ENCODE data around the gene ZNF408.

Gene ZNF408

DNA sequence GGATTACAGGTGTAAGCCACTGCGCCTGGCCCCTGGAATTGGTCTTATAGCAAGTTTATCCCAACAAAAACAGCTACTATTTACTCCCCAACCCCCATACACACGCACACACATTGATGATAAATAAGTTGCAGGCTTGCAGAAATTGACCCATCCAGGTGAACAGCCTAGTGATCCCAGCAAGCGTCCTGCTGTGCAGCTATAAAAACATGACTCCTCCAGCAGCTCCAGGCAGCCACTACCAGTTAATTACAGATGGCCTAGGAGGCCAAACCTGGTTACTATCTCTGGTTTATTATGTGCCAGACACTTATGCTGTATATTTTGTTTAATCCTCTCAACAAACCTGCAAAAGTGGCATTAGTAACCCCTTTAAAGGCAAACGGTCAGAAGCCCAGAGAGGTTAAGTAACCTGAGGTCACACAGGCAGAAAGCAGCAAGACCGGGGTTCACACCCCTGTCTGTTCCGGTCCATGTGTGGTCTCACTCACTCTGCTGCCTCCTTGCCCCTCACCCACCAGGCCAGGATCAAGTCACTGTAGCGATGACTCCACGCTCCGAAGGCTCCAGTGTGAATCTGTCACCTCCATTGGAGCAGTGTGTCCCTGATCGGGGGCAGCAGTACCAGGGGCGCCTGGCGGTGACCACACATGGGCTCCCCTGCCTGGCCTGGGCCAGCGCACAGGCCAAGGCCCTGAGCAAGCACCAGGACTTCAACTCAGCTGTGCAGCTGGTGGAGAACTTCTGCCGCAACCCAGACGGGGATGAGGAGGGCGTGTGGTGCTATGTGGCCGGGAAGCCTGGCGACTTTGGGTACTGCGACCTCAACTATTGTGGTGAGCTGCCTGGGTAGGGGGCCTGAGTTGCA lies 24.7 kb downstream of the ZNF408 start:
- no peak for DNase-seq (ENCODE audit: low read depth in 2 of 3, low spot score in 1 of 3)

DNA sequence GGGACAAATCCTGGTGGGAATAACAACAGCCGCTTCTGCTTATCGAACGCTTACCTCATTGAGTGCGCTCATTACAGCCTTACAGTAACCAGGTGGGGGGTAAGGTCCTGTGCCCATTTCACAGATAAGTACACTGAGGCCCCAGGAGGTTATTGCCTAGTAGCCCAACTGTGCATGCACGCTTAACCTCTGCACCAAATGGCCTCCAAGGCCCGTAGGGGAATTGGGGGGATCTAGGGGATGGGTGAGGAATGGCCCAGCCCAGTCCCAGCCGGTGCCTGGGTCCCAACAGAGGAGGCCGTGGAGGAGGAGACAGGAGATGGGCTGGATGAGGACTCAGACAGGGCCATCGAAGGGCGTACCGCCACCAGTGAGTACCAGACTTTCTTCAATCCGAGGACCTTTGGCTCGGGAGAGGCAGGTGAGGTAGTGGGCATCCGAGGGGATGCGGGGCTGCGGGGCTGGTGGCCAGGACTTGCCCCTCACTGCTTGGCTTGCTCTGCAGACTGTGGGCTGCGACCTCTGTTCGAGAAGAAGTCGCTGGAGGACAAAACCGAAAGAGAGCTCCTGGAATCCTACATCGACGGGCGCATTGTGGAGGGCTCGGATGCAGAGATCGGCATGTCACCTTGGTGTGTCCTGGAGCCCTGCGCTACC lies 25.5 kb downstream of the ZNF408 start:
- no peak for DNase-seq (ENCODE audit: low read depth in 2 of 3, low spot score in 1 of 3)

DNA sequence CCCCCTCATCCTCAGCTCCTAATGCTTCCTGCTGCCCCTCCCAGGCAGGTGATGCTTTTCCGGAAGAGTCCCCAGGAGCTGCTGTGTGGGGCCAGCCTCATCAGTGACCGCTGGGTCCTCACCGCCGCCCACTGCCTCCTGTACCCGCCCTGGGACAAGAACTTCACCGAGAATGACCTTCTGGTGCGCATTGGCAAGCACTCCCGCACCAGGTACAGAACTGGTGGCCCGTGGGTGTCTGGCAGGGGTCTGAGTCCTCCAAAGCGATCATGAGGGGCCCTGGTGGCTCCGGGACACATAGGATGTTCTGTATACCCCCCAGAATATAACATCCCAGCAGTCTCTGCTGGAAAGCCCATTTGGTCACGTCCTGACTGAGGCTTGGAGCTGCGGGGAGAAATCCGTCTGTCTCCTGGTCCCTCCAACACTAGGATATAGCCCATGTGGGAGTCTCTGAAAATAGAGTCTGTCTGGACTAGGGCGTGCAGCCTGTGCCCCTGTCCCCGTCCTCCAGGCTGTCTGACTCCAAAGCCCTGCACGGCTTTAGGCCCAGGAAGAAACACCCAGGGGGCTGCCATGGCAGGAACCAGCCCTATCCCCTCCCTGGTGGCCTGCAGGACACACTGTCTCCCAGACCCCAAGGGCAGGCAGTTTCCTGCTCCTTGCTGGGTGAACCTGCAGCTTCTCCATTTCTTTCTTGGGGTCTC lies 27.3 kb downstream of the ZNF408 start:
- DNase-seq (ENCODE audit: low read depth in 2 of 3, low spot score in 1 of 3), result no peak

DNA sequence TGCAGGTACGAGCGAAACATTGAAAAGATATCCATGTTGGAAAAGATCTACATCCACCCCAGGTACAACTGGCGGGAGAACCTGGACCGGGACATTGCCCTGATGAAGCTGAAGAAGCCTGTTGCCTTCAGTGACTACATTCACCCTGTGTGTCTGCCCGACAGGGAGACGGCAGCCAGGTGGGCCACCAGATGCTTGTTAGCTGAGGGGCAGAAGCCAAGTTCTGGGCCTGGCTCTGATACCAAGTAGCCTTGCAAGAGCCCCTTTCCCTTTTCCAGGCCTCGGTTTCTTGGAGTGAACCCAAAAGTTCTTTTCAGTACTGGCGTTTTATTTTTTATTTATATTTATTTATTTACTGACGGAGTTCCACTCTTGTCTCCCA lies 27.8 kb downstream of the ZNF408 start:
- DNase-seq (ENCODE audit: low read depth in 2 of 3, low spot score in 1 of 3), result no peak

DNA sequence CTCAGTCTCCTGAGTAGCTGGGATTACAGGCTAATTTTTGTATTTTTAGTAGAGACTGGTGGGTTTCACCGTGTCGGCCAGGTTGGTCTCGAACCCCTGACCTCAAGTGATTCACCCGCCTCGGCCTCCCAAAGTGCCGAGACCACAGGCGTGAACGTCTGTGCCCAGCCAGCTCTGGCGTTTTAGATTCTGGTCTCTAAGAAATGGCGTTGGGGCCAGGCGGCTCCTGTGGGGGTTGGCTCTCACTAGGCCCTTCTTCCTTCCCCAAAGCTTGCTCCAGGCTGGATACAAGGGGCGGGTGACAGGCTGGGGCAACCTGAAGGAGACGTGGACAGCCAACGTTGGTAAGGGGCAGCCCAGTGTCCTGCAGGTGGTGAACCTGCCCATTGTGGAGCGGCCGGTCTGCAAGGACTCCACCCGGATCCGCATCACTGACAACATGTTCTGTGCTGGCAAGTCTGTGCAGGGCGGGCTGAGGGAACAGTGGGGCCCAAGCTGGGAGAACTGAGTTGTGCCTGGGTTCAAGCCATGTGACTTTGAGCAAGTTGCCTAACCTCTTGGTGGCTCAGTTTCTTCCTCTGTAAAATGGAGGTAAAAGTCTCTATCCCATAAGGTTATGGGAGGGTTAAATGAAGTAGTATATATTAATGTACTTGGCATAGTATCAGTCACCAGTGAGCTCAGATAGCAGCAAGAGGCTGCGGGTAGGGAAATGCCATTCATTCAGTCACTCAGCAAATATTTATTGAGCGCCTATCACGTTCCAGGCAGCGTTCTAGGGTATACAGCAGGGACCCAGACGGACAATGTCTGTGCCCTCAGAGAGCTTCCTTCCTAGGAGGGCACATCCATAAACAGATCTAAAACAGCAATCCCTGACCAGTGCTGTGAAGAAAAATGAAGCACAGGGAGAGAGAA lies 28.5 kb downstream of the ZNF408 start:
- DNase-seq (ENCODE audit: low read depth in 2 of 3, low spot score in 1 of 3), result no peak

DNA sequence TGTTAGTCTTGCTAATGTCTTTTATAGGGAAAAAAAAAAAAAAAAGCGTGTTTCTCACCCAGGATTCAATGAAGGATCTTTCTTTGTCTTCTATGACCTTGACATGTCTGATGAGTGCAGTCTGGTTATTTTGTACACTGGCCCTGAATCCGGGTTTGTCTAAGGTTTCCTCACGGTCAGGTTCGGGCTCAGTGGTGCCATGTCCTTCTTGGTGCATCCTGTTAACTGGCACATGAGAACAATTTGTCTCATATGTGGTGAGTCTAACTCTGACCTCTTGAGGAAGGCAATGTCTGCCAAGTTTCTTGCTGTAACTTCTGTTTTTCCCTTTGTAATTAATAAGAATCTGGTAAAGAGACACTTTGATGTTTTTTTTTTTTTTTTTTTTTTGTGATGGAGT lies 30.7 kb downstream of the ZNF408 start:
- no peak for DNase-seq (ENCODE audit: low read depth in 2 of 3, low spot score in 1 of 3)

DNA sequence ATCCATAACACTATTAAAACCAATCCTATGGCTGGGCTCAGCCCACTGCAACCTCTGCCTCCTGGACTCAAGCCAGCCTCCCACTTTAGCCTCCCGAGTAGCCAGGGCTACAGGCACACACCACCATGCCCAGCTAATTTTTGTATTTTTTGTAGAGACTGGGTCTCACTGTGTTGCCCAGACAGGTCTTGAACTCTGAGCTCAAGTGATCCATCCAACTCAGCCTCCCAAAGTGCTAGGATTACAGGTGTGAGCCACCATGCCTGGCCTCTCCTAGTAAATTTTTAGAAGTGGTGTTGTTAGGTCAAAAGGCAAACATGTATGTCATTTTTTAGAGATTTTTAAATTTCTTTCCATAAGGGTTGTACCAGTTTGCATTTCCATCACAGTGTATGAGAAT lies 32.4 kb downstream of the ZNF408 start:
- DNase-seq (ENCODE audit: low read depth in 2 of 3, low spot score in 1 of 3), result no peak

DNA sequence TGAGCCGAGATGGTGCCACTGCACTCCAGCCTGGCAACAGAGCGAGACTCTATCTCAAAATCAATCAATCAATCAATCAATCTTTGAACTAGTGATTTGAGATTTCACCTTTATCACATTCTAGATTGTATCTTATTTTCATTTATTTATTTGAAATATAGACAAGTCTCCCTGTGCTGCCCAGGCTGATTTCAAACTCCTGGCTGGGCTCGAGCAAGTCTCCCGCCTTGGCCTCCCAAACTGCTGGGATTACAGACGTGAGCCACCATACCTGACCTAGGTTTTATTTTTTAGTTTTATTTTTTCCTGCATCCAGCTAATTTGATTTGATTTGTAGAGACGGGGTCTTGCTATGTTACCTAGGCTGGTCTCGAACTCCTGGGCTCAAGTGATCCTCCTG lies 35.3 kb downstream of the ZNF408 start:
- DNase-seq (ENCODE audit: low read depth in 2 of 3, low spot score in 1 of 3), result no peak

DNA sequence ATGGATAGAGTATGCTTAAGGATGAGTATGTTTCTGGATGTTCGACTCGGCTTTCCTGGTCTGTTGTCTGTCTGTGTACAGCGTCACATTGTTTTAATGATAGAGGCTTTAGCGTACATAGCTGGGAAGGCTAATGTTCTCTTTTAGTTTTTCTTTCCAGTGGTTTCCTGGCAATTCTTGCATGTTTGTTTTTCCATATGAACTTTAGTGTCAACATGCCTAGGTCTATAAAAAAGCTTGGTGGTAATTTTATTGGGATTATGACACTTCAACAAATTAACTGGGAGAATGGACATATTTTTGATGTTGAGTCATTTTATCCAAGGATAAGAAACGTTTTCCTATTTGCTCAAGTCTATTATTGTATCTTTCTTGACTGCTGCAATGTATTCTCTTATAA lies 35.8 kb downstream of the ZNF408 start:
- DNase-seq (ENCODE audit: low read depth in 2 of 3, low spot score in 1 of 3), result no peak

DNA sequence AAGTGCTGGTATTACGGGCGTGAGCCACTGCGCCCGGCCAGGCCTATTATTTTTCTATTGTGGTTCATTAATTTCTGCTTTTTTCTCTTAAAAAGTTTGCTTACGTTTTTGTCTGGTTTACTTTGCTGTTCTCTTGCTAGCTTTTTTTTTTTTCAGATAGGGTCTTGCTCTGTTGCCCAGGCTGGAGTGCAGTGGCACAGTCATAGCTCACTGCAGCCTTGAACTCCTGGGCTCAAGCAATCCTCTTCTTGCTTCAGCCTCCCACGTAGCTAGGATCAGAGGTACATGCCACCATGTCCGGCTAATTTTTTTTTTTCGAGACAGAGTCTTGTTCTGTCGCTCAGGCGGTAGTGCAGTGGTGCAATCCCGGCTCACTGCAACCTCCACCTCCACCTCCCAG lies 36.9 kb downstream of the ZNF408 start:
- no peak for DNase-seq (ENCODE audit: low read depth in 2 of 3, low spot score in 1 of 3)

DNA sequence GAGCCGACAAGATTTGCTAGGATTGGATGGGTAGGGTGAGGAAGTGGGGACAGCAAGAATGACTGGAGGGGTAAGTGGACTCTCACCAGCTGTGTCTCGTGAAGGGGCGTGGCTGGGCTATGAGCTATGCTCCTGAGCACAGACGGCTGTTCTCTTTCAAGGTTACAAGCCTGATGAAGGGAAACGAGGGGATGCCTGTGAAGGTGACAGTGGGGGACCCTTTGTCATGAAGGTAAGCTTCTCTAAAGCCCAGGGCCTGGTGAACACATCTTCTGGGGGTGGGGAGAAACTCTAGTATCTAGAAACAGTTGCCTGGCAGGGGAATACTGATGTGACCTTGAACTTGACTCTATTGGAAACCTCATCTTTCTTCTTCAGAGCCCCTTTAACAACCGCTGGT lies 38.1 kb downstream of the ZNF408 start:
- no peak for DNase-seq (ENCODE audit: low read depth in 2 of 3, low spot score in 1 of 3)

DNA sequence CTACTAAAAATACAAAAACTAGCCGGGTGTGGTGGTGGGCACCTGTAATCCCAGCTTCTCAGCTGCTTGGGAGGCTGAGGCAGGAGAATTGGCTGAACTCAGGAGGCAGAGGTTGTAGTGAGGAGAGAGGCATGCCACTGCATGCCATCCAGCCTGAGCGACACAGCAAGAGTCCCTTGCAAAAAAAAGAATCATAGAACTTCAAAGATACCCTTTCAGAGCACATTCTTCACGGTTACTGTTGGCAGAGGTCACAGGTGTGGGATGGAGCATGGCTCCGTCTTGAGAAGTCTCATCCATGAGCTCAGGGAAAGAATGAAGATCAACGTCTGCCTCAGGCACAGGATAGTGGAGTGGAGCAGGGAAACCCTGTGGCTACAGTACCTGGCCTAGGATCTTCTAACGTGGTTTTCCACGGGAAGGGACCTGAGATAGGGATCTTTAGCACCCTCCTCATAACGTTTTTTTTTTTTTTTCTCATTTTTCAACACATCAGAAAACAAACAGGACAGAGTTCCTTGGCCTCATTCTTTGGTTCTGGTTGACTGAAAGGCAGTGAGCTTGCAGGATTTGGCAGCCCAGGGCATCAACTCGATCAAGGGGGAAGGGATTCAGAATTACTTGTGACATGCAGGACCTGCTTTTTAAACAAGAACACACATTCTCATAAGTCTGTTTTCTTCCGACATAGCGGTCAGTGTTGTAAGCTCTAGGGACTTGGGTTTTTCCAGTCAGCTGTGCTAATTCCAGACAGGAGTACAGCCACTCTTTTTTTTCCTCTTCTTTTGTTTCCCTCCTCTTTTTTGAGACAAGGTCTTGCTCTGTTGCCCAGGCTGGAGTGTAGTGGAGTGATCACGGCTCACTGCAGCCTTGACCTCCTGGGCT lies 41.0 kb downstream of the ZNF408 start:
- DNase-seq (ENCODE audit: low read depth in 2 of 3, low spot score in 1 of 3), result no peak

DNA sequence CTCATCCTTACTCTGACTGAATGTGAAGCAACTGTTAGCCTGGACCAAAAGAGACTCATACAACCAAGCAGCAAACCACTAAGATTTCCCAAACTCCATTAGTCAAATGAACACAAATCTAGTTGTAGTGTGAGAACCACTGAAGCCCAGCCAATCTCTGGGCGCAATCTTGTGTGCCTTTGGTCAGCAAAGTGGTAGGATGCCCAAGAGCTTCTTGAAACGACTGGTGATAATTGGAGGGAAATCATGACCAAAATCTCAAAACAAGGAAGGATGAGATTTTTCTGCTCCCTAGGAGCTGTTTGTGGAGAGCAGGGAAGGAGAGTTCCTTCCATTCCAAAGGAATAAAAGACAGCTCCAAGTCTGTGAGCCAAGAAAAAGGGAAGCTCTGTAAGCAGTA lies 42.2 kb downstream of the ZNF408 start:
- DNase-seq (ENCODE audit: low read depth in 2 of 3, low spot score in 1 of 3), result no peak

DNA sequence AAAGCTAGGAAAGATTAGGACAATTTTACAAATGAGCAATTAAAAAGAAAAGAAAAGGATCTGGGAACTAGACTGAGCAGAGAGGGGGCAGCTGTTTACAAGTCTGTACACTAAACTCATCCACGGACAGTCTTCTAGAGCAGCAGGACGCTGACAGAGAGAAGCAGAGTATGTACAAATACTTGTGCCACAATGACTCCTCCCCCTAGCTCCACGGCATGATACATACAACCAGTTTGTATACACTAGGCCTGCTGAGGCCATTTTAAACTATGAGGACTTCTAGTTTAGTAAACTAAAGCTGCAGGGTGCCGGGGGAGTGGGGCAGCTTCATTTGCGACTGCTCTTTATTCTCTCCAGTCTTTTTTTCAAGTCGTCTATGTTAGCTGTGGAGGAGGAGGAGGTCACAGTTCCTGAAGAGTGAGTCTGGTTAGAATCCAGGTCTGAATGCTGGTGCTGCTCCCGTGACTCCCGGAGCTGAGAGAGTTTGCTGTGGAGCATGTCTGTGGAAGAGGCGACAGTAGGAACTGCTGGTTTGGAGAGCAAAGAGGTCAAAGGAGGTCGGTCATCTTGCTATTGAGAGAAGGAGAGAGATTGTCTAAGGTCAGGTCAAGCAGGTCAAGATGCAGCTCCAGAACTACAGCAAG lies 43.0 kb downstream of the ZNF408 start:
- no peak for DNase-seq (ENCODE audit: low read depth in 2 of 3, low spot score in 1 of 3)

DNA sequence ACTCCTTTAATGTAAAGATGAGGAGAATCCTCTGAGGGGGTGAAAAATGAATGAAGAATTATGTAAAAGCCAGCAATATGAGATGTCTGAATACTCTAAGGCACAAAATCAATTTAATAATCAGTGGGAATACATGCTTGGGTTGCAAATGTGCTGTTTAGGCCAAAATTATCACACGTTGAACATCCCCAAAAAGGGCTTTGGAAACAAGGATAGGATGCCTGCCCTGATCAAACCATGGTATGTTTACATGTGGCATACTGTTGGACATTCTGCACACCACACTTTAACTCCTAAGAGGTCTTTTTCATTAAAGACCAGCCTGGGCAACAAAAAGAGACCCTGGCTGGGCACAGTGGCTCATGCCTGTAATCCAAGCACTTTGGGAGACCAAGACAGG lies 44.5 kb downstream of the ZNF408 start:
- DNase-seq (ENCODE audit: low read depth in 2 of 3, low spot score in 1 of 3), result no peak

DNA sequence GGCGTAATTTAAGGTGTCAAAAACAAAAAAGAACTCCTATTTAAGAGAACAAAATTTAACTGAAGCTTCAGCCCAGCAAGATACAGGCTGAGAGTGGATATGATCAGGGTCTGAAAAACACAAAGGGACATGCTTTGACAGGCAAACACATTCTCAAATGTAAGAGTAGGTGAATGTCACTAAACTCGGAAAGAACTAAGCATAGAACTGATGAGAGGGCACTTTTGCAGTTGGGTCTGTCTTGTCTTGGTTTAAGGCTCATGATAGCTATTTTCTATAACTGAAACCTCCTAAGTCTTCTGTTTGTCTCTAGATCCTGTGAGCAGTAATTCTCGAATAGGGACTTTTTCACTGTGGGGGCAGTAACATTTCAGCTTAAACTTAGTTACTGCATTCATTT lies 45.2 kb downstream of the ZNF408 start:
- DNase-seq (ENCODE audit: low read depth in 2 of 3, low spot score in 1 of 3), result no peak

DNA sequence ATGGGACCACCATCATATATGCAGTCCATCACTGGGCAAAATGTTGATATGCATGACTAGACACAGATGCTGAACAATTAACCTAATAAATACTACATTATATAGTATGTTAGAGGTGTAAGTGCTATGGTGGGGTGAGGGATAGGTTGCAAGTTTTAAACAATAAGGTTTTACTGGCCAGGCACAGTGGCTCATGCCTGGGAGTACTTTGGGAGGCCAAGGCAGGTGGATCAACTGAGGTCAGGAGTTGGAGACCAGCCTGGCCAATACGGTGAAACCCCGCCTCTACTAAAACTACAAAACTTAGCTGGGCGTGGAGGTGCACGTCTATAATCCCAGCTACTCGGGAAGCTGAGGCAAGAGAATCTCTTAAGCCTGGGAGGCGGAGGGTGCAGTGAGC lies 46.3 kb downstream of the ZNF408 start:
- no peak for DNase-seq (ENCODE audit: low read depth in 2 of 3, low spot score in 1 of 3)

Measured in stimulated activated CD4-positive, alpha-beta T cell treated with anti-CD3 and anti-CD28 coated beads, Interleukin-12 subunit alpha, Interleukin-12 subunit beta, amount 100 ng/mL, for 48 hours (primary cell).